NCI-H82 (cell line): ENCODE data around the gene PDXK.
A peak's percentile ranks its signal among the peaks of the same experiment; 100 is the strongest.

Source experiments
- DNase-seq: peaks from one replicate; lab custom pipeline; 2025; lab: John Stamatoyannopoulos, UW

The PDXK gene

GRCh38 chr21:43723648-43724047 lies 4.7 kb downstream of the PDXK start:
- no peak for DNase-seq

- DNase-seq = no peak
These were observed 8.0 kb downstream of the PDXK start for GRCh38 chr21:43726686-43727518.

- DNase-seq = peak; percentile 71
These were observed 8.7 kb downstream of the PDXK start for GRCh38 chr21:43727519-43728153.

DNA sequence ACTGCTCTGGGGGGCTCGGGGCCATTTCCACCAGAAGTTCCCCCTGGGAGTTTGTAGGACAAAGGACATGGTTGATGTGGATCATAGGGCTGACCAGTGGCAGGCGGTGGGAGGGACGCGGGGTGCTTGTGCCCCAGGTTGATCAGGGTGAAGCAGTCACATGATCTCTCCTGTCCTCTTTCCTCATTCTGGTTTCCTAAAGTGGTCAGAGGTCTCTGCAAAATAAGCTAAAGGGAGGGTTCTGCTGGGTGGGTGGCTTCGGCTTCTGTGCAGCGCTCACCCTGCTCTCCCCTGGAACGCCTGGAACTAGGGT lies 9.2 kb downstream of the PDXK start:
- peak; percentile 54 for DNase-seq

- DNase-seq = peak; percentile 96
These were observed 9.8 kb downstream of the PDXK start for GRCh38 chr21:43728467-43729390.

- no peak for DNase-seq
These were observed 12.5 kb downstream of the PDXK start for GRCh38 chr21:43731476-43731875.

GRCh38 chr21:43731891-43732711 lies 13.2 kb downstream of the PDXK start:
- DNase-seq = no peak

DNA sequence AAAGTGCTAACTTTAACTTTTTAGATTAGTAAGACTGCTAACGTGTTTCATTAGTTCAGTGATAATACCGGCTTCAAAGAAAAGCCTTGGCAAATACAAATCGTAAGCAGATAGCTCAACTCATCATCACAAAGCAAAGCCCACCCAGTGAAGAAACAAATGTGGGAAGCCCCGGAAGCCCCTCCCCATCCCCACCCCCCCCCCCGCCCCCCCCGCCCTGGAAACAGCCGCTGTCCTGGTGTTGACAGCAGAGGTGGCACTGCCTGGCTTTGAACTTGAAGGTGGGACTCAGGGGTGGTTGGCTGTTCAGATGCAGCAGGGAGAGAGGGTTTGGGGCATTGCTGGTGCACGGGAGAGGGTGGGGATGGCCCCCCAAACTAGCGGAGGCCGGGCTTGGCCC lies 14.1 kb downstream of the PDXK start:
- DNase-seq = no peak

DNA sequence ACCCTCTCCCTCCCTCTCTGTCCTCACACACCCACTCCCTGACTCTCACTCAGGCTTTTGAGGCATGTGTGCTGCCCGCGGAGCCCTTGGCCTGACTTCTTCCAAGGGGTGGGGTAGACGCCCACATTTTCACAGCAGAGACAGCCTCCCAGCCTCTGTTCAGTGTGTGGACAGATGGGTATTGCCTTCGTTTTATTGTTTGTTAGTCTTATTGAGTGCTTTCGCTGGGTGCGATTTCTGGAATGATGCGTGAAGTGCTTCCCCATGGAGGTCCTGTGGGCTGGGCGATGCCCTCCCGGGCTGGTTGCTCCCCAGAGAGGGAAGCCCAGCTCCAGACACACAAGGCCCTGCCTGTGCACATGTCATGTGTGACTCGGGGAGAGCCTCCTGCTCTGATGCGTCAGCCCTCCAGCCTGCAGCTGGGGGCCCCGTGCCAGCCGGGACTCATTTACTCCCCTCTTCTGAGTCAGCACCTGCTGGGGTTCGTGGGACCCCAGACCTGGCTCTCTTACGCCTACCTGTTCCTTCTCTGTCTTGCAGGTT lies 14.7 kb downstream of the PDXK start:
- DNase-seq = no peak

DNA sequence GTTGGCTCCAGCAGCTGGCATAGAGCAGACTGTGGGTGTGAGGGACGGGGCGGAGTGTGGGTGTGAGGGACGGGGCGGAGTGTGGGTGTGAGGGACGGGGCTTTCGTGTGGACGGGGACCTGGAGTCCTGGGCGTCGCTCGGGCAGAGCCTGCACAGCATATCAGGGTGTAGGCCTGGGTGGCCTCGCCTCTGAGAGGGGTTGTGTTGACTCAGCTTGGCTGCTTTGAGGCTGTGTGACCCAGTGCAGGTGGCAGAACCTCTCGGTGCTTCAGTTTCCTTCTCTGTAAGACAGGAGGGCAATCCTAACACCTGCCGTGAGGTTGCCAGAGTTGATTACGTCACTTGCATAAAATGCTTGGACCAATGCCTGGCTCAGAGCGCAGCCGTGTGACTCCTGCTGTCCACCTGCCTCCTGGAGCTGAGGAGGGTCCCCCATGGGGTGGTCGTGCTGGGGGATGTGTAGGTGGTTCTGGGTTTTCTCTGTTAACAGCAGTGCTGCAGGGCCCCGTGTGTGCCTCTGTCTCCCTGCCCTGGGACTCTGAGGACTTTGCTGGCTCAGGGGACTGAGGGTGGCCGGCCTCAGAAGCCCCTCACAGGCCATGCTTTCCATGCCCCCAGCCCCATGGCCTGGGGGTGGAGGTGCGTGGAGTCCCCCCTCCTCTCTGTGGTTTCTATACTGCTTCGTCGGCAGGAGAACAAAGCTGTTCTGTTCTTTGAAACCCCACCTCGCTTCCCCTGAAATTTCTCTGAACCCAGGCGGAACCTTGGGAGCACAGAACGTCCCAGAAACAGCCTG lies 15.4 kb downstream of the PDXK start:
- no peak for DNase-seq

DNA sequence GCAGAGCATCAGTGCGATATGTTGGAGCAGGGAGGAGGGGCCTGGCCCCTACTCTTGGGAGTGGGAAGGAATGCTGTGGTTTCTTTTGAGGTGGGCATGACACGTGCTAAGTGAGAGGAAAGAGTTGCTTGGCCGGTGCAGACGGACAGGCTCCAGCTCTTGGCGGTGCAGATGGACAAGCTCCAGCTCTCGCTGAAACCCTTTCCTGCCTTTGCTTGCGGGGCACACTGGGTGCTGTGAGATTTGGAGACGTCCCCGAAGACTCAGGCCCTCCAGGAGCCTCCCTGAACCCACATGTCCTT lies 15.9 kb downstream of the PDXK start:
- DNase-seq = no peak

DNA sequence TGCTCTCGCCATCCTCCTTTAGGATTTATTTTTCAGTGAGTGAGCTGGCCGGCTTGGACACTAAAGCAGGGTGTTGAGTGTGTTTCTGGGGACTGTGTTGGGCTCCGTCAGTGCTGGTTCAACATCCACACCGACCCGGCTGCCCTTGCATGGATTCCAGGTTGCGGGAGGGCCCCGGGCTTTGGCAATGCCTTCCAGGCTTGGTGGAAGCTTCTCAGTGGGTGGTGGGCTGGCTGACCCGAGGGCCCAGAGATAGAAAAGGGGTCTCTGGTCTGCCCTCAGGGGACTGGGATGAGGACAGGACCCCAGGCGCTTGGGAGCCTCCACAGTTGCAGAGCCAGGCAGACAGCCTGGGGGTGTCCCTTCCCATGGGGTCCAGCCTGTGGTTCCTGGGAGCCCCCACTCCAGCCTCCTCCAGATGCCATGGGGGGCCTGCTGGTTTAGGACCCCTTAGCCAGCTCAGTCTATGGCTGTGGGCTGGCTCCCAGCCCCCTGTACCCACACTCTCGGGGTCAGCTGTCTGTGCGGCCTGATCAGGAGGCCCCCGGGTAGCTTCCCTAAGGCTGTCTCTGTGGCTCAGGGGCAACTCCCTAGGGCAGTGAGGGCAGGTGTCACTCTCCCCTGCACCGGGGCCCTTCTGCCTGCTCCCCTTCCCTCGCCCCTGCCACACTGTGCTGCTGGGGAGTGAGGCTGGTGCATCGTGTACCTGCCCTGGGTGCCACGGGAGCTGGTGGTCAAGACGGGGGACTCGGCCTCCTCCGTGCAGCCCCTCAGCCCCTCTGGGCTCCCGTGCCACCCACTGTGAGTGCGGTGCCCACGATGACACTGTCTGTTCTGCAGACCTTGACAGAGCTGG lies 16.5 kb downstream of the PDXK start:
- no peak for DNase-seq

DNA sequence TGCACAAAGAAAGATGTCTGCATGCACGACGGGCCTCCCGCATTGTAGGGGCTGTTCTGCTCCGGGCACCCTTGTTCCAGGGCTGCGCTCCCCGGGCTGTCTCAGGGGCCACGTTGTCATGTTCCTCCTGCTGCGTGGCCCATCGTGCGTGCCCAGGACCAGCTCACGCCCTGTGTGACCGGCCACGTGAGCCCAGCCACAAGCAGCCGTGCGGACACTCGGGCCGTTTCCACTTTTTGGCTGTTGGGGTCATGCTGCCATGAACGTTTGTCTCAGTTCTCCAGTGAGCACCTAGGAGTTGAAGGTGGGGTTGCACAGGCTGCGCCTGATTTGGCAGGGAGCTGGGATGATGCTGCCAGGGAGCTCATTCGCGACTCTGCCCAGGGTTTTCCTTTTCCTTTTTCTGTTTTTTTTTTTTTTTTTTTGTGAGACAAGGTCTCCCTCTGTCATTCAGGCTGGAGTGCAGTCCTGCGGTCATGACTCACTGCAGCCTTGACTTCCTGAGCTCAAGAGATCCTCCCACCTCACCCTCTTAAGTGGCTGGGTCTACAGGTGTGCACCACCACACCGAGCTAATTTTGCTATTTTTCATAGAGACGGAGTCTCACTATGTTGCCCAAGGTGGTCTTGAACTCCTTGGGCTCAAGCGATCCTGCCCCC lies 17.4 kb downstream of the PDXK start:
- no peak for DNase-seq

- DNase-seq = no peak
These were observed 18.4 kb downstream of the PDXK start for GRCh38 chr21:43737158-43737950.

GRCh38 chr21:43739621-43740435 lies 20.9 kb downstream of the PDXK start:
- DNase-seq = peak; percentile 24

GRCh38 chr21:43740497-43741156 lies 21.7 kb downstream of the PDXK start:
- peak; percentile 63 for DNase-seq

GRCh38 chr21:43741423-43742096 lies 22.6 kb downstream of the PDXK start:
- DNase-seq = peak; percentile 36
